Measurements from ENCODE around the gene CXADR. TPM values are rescaled to one million over a fixed set of nuclear protein-coding genes. Genes with fewer than 3 reads are reported as not detected.
A peak's percentile ranks its signal among the peaks of the same experiment; 100 is the strongest.

Gene CXADR
- total and polyA plus RNA-seq, 8 donors: 20.2 to 28.6 (median 25.8) TPM

- no peaks in the 10 kb centered on the region for H3K27me3 ChIP-seq
- no peak overlapping the region for H3K27ac ChIP-seq
- ATAC-seq (no peak), DNase-seq (no peak)
- H3K36me3 ChIP-seq: no peaks in the 10 kb centered on the region
- no peak for TF ChIP-seq CTCF (IDR thresholded peaks at IDR 0.05)
- no peak overlapping the region for H3K4me3 ChIP-seq
- H3K4me1 ChIP-seq: no peaks in the 10 kb centered on the region
- intact Hi-C loops (cut with DNase I): no loop called here
- H3K9me3 ChIP-seq: no peaks in the 10 kb centered on the region
Observed at GRCh38 chr21:17578162-17578561, 65.3 kb downstream of the CXADR start.

GRCh38 chr21:17578876-17579275, 66.0 kb downstream of the CXADR start:
- H3K4me3 ChIP-seq: no peak overlapping the region
- ATAC-seq (no peak), DNase-seq (no peak)
- no peaks in the 10 kb centered on the region for H3K4me1 ChIP-seq
- H3K9me3 ChIP-seq: no peaks in the 10 kb centered on the region
- no peak overlapping the region for H3K27ac ChIP-seq
- intact Hi-C loops (cut with DNase I): no loop called here
- no peaks in the 10 kb centered on the region for H3K36me3 ChIP-seq
- no peaks in the 10 kb centered on the region for H3K27me3 ChIP-seq
- TF ChIP-seq CTCF (IDR thresholded peaks at IDR 0.05): no peak

- no peak for TF ChIP-seq CTCF (IDR thresholded peaks at IDR 0.05)
- H3K27me3 ChIP-seq: no peaks in the 10 kb centered on the region
- no peaks in the 10 kb centered on the region for H3K4me1 ChIP-seq
- no peaks in the 10 kb centered on the region for H3K9me3 ChIP-seq
- no peak overlapping the region for H3K27ac ChIP-seq
- H3K4me3 ChIP-seq: no peak overlapping the region
- no peaks in the 10 kb centered on the region for H3K36me3 ChIP-seq
- ATAC-seq (no peak), DNase-seq (no peak)
- intact Hi-C loops (cut with DNase I): loop anchor here in 1 of 2 donors (10.0 kb wide), 1 partner anchor 196 kb away; no protein-coding TSS in a partner anchor
Observed at GRCh38 chr21:17580319-17580718, 67.5 kb downstream of the CXADR start.

- ATAC-seq: no peak
- Histone ChIP-seq H3K9me3 (no peaks in the 10 kb centered on the region), H3K36me3 (no peaks in the 10 kb centered on the region), H3K27me3 (no peaks in the 10 kb centered on the region), H3K27ac (no peak overlapping the region), H3K4me1 (no peaks in the 10 kb centered on the region), H3K4me3 (no peak overlapping the region)
- no peak for TF ChIP-seq CTCF (IDR thresholded peaks at IDR 0.05)
- intact Hi-C loops (cut with DNase I): loop anchor here in 1 of 2 donors (10.0 kb wide), 1 partner anchor 199 kb away; no protein-coding TSS in a partner anchor
- DNase-seq: no peak
Observed at GRCh38 chr21:17583898-17584297, 71.1 kb downstream of the CXADR start.

- H3K36me3 ChIP-seq: no peaks in the 10 kb centered on the region
- H3K9me3 ChIP-seq: no peaks in the 10 kb centered on the region
- H3K27ac ChIP-seq: no peak overlapping the region
- no peaks in the 10 kb centered on the region for H3K27me3 ChIP-seq
- no peak overlapping the region for H3K4me3 ChIP-seq
- no peaks in the 10 kb centered on the region for H3K4me1 ChIP-seq
- intact Hi-C loops (cut with DNase I): loop anchor here in 1 of 2 donors (10.0 kb wide), 1 partner anchor 201 kb away; no protein-coding TSS in a partner anchor
- ATAC-seq: peak; percentile 57
- TF ChIP-seq CTCF (IDR thresholded peaks at IDR 0.05): peak; percentile 35 to 55
- peak in 2 of 4 donors; percentile 42 to 63 for DNase-seq
Observed at GRCh38 chr21:17585875-17586450, 73.1 kb downstream of the CXADR start.
